HG03097 (cell line): ENCODE data around the gene PRKD1.
"Not testable (repeated sequence)": the region's sequence is repeated elsewhere in the genome, so short reads cannot be mapped to it uniquely, and the experiment has no call there.

ENCODE experiments used
- ATAC-seq: cut with Tn5 transposase; IDR thresholded peaks from one replicate; pipeline ENCODE4 v1.9.1; 2021; ENCODE audit not compliant: unreplicated experiment, low FRiP score

The PRKD1 gene

GRCh38 chr14:29749829-29750228, 177.8 kb downstream of the PRKD1 start:
- ATAC-seq: no peak

DNA sequence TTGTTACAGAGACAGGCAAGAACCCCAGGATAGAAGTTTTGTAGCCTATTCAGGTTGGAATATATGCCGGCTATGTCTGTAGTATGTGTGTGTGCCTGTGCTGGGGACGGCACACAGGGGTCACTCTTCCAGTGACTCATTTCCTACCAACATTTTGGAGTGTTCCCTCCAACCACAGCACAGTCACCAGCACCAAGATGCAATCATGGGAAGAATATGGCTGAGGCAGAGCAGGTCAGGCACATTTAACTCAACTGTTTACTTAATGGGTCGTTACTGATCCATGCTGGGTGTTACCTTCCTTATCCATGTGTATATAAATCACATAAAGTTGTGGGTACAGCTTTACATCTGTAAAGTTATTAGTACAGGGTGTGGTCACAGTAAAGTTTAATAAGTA, 178.3 kb downstream of the PRKD1 start:
- ATAC-seq: no peak

DNA sequence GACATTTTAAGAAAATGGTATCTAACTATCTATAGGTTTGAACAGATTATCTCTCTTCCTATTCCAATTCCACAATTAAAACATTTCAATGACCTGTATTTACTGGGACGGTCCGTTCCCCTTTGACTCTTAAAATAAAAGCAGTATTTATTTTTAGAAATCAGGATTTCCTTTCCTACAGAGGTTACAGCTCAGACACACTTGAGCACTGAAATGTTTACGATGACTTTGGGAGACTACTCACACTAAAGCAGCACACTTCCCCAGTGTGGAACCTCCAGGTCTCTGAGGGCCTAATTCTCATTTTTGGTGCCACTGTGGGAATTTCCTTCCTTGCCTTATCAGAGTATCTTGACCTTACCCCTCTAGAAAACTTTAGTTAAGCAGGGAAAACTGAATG, 181.8 kb downstream of the PRKD1 start:
- ATAC-seq: no peak

GRCh38 chr14:29743531-29743930, 184.1 kb downstream of the PRKD1 start:
- ATAC-seq: no peak

DNA sequence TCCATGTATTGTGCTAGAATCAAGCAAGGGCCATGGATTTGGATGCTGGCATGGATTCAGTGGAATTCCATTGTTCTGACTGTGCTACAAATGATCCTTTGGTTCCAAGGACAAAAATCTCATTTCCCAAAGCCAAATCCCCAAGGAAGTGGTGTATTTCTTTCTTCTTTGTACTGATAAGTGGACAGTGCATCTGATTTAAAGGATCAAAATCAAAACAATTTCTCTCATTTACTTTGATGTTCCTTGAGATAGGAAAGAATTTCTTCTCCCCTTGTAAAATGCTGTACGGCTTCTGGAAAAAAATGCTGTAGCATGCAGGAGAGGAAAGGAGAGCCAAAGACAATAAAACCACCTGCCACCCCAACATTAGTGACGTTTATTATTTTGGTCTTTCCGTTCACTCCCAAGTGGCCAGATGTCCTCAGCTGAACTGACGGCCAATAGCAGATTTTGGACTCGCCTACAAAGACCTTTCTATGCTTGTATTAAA, 185.7 kb downstream of the PRKD1 start:
- ATAC-seq: no peak

GRCh38 chr14:29740491-29740890, 187.2 kb downstream of the PRKD1 start:
- no peak for ATAC-seq

- no peak for ATAC-seq
Observed at GRCh38 chr14:29738950-29739349, 188.7 kb downstream of the PRKD1 start.

- no peak for ATAC-seq
Observed at GRCh38 chr14:29738056-29738455, 189.6 kb downstream of the PRKD1 start.

DNA sequence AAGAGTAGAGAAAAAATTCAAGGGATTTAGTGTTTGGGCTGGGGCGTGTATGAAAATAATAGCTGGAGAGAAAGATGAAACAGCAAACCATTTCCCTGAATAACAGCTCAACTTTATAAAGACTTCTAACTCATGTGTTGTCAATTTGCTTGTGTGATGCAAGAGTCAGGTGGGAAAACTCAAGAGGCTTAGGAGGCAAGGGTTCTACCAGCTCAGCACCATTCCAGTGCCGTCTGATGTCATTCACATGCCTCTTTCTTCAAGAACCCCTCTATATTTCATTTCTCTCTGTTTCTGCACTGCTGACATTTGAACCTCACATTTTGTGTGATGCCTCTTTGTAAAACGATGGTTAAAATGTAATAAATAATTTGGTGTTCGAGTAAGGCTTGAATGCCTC, 192.2 kb downstream of the PRKD1 start:
- no peak for ATAC-seq

DNA sequence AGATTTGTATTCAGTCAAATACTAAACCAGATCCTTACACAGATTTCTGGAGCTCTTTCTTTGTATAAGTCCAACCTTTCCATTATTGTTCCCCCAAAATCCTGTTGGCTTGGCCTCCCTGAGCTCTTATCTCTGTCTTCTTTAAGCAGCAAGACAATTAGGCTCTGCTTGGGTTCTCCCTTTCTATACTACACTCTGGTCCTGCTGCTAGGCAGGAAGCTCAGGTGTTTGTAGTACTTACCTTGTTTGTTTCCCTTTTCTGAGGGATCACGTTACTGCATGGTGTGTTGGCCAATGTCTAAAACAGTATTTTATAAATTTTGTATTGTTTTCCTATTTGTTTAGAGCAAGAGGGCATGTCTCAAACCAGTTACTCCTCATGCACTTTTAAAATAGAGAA, 192.9 kb downstream of the PRKD1 start:
- no peak for ATAC-seq

GRCh38 chr14:29726560-29727331, 200.9 kb downstream of the PRKD1 start:
- not testable (repeated sequence) for ATAC-seq

GRCh38 chr14:29724991-29725390, 202.7 kb downstream of the PRKD1 start:
- no peak for ATAC-seq

- no peak for ATAC-seq
Observed at GRCh38 chr14:29722831-29723230, 204.8 kb downstream of the PRKD1 start.

GRCh38 chr14:29721586-29721985, 206.1 kb downstream of the PRKD1 start:
- ATAC-seq: no peak

DNA sequence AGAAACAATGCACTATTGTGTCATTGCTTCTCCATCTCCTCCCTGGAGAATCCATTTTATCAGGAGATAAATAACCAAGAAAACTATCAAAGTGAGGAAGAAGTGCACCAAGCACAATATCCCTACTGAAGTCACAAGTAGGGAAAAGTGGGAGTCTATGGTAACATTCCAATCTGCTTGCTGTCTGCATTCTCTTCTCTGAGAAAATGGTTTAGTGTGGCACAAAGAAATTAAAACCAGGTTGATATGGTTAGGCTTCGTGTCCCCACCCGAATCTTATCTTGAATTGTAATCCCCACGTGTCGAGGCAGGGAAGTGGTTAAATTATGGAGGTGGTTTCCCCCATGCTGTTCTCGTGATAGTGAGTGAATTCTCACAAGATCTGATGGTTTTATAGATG, 209.7 kb downstream of the PRKD1 start:
- ATAC-seq: no peak

DNA sequence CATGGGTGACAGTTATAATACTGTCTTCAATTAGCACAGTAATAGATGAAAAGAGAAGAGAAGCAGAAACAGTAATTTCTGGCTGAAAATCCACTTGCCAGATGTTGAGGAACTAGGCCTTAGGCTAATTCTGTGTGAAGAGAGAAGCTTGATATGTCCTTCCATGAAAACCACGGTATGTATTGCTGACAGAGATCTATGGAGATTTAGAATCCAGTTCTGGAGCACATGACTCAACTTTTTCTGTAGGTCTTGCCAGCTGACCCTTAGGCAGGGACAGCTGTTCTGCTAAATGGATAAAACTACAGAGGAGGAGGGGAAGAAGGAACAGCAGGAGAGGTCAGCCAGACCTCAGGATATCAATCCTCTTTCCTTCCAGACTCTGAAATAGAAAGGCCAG, 211.5 kb downstream of the PRKD1 start:
- no peak for ATAC-seq

- no peak for ATAC-seq
Observed at GRCh38 chr14:29712601-29713000, 215.0 kb downstream of the PRKD1 start.

- no peak for ATAC-seq
Observed at GRCh38 chr14:29710015-29710414, 217.6 kb downstream of the PRKD1 start.

GRCh38 chr14:29709490-29709889, 218.2 kb downstream of the PRKD1 start:
- ATAC-seq: no peak

DNA sequence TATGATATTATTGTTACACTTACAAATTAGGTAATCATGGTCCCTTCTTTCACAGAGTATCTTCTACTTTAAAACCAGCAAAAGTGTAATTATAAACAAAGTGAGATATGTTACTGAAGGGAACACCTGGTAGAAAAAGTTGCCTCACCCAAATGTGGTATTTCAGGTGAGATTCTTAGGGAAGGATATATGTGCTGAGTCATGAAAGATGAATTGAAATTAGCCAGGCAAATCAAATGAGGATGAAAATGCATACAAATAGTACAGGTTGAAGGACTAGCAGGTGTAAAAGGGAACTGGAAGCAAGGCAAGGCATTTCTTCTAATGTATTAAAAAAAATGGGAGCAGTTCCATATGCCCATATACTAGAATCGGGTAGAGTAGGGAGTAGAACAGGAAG, 220.9 kb downstream of the PRKD1 start:
- ATAC-seq: no peak

GRCh38 chr14:29705801-29706200, 221.8 kb downstream of the PRKD1 start:
- ATAC-seq: no peak

GRCh38 chr14:29689597-29689996, 238.1 kb downstream of the PRKD1 start:
- ATAC-seq: not testable (repeated sequence)

DNA sequence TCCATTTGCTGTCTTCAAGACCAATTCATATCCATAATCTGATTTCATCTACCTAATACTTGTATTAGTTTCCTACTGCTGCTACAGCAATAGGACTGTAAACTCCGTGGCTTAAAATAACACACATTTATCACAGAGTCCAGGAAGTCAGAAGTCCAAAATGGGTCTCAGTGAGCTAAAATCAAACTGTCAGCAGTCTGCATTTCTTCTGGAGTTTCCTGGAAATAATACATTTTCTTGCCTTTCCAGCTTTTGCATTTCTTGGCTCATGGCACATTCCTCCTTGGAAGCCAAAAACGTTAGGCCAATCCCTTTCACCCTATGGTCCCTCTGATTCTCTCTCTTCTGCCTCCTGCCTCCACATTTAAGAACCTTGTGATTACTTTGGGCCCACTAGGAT, 239.8 kb downstream of the PRKD1 start:
- no peak for ATAC-seq
